GM23338 (cell line): ENCODE data around the gene SLC44A1. TPM values are rescaled to one million over a fixed set of nuclear protein-coding genes. Genes with fewer than 3 reads are reported as not detected.

Source experiments
- ATAC-seq: fragments of 200-7000 bp; cut with Tn5 transposase; 3 replicates; pipeline ENCODE4 v1.9.1; 2020
- DNase-seq: peaks from one replicate; pipeline ENCODE4 v3.0.0-alpha.2; 2015; ENCODE audit warnings: low spot score
- H2AFZ ChIP-seq: fragments of 200-600 bp; sonication (generic); 2 replicates; pipeline ENCODE4 v1.8.0; 2016; ENCODE audit warnings: antibody characterized with exemption, mild to moderate bottlenecking, moderate library complexity
- H3F3A ChIP-seq: fragments of 200-600 bp; sonication (generic); replicated peaks from 2 replicates; pipeline ENCODE4 v1.8.0; 2017; ENCODE audit warnings: antibody characterized with exemption, mixed run types, low read depth
- H3K27ac ChIP-seq: fragments of 200-600 bp; sonication (generic); 2 replicates; pipeline ENCODE4 v1.6.1; 2016; ENCODE audit warnings: low read depth
- H3K27me3 ChIP-seq: fragments of 200-600 bp; sonication (generic); 2 replicates; pipeline ENCODE4 v1.8.0; 2016; ENCODE audit warnings: mild to moderate bottlenecking, mixed run types, moderate library complexity; ENCODE audit not compliant: insufficient read depth
- H3K36me3 ChIP-seq: fragments of 200-600 bp; sonication (generic); 2 replicates; pipeline ENCODE4 v1.8.0; 2016; ENCODE audit warnings: mild to moderate bottlenecking; ENCODE audit not compliant: insufficient read depth
- H3K4me1 ChIP-seq: fragments of 200-600 bp; sonication (generic); 2 replicates; pipeline ENCODE4 v1.8.0; 2016; ENCODE audit warnings: mild to moderate bottlenecking, moderate library complexity; ENCODE audit not compliant: insufficient read depth
- H3K4me2 ChIP-seq: fragments of 200-600 bp; sonication (generic); 2 replicates; pipeline ENCODE4 v1.7.1; 2017; ENCODE audit warnings: mixed run types
- H3K4me3 ChIP-seq: fragments of 200-600 bp; sonication (generic); 2 replicates; pipeline ENCODE4 v1.6.1; 2016; ENCODE audit warnings: mixed run types
- H3K79me2 ChIP-seq: fragments of 200-600 bp; sonication (generic); replicated peaks from 2 replicates; pipeline ENCODE4 v1.8.0; 2017; ENCODE audit warnings: mild to moderate bottlenecking; ENCODE audit not compliant: insufficient read depth
- H3K9me2 ChIP-seq: fragments of 200-600 bp; sonication (generic); 2 replicates; pipeline ENCODE4 v1.8.0; 2017; ENCODE audit not compliant: insufficient read depth
- H4K20me1 ChIP-seq: fragments of 200-600 bp; sonication (generic); replicated peaks from 2 replicates; pipeline ENCODE4 v1.8.0; 2017; ENCODE audit warnings: mild to moderate bottlenecking; ENCODE audit not compliant: insufficient read depth
- H3K27ac Mint-ChIP-seq: 2 replicates; pipeline ENCODE4 v1.8.0; 2020; ENCODE audit warnings: inconsistent platforms, mild to moderate bottlenecking, moderate library complexity, mixed read lengths
- H3K27me3 Mint-ChIP-seq: 3 replicates; pipeline ENCODE4 v1.8.0; 2022; ENCODE audit warnings: low read depth, mild to moderate bottlenecking, moderate library complexity, mixed read lengths, inconsistent platforms; ENCODE audit not compliant: insufficient read depth, poor library complexity
- H3K36me3 Mint-ChIP-seq: 3 replicates; pipeline ENCODE4 v1.8.0; 2021; ENCODE audit warnings: low read depth, mild to moderate bottlenecking, inconsistent platforms, moderate library complexity, mixed read lengths
- H3K4me1 Mint-ChIP-seq: 3 replicates; pipeline ENCODE4 v1.8.0; 2020; ENCODE audit warnings: mild to moderate bottlenecking, inconsistent platforms, mixed read lengths
- H3K4me3 Mint-ChIP-seq: 3 replicates; pipeline ENCODE4 v1.8.0; 2021; ENCODE audit warnings: moderate library complexity, mild to moderate bottlenecking, inconsistent platforms, mixed read lengths
- H3K9me3 Mint-ChIP-seq: 3 replicates; pipeline ENCODE4 v1.8.0; 2020; ENCODE audit warnings: moderate library complexity, mild to moderate bottlenecking, inconsistent platforms, mixed read lengths
- CTCF ChIP-seq, 2 experiments: fragments of 200-600 bp in 1 of 2; sonication (generic) in 1 of 2; conservative IDR thresholded peaks; 2 replicates each; pipeline versions ENCODE4 v1.5.1 to v1.6.1; 2016 to 2017; ENCODE audit warnings: antibody characterized with exemption in 2 of 2, low read depth in 2 of 2, mild to moderate bottlenecking in 2 of 2, moderate library complexity in 1 of 2
- EZH2 ChIP-seq: fragments of 200-600 bp; sonication (generic); IDR thresholded peaks from one replicate; pipeline ENCODE4 v1.8.0; 2017; ENCODE audit warnings: antibody characterized with exemption, mild to moderate bottlenecking, low read depth; ENCODE audit not compliant: unreplicated experiment
- EZH2phosphoT487 ChIP-seq: fragments of 200-600 bp; sonication (generic); IDR thresholded peaks from one replicate; pipeline ENCODE4 v1.8.1; 2018; ENCODE audit warnings: antibody characterized with exemption; ENCODE audit not compliant: unreplicated experiment
- NANOG ChIP-seq: IDR thresholded peaks from 2 replicates; pipeline ENCODE4 v1.6.1; 2016; ENCODE audit warnings: antibody characterized with exemption, borderline replicate concordance
- STAT1 ChIP-seq: IDR thresholded peaks from one replicate; pipeline ENCODE4 v1.6.1; 2016; ENCODE audit warnings: antibody characterized with exemption; ENCODE audit not compliant: unreplicated experiment
- ZNF114 ChIP-seq: fragments of 250-450 bp; sonication (Bioruptor Pico); IDR thresholded peaks from 2 replicates; pipeline ENCODE4 v1.5.0; 2020; ENCODE audit warnings: mild to moderate bottlenecking, moderate library complexity
- ZNF331 ChIP-seq: fragments of 250-450 bp; sonication (Bioruptor Pico); IDR thresholded peaks from 2 replicates; pipeline ENCODE4 v1.5.0; 2020; ENCODE audit warnings: low read depth, mild to moderate bottlenecking, moderate library complexity
- ZNF462 ChIP-seq: fragments of 250-450 bp; sonication (Bioruptor Pico); IDR thresholded peaks from 2 replicates; pipeline ENCODE4 v1.5.0; 2020; ENCODE audit warnings: mild to moderate bottlenecking, moderate library complexity
- polyA plus RNA-seq: library from polyadenylated mRNA; unstranded; fragments of >200 nt; fragmentation: Nextera tagmentation; extraction: Ambion mirVana; gene quantifications from 2 replicates; pipeline ENCODE4 v1.2.1, GENCODE V29; 2016
- total RNA-seq: library from RNA; depleted of rRNA; stranded (reverse); fragments of >200 nt; shearing (Covaris generic); gene quantifications from 2 replicates; pipeline ENCODE4 v1.2.3, GENCODE V29; 2014

Gene SLC44A1
- total and polyA plus RNA-seq, 2 experiments from 2014 or later = 14.9 to 75.0 TPM

GRCh38 chr9:105359892-105360291, 115.4 kb downstream of the SLC44A1 start (continued):
- TF ChIP-seq ZNF462 (CRISPR knock-in tag) = no peak
- no peak for TF ChIP-seq STAT1
- no peak for TF ChIP-seq NANOG
- TF ChIP-seq EZH2 = no peak
- TF ChIP-seq ZNF114 (CRISPR knock-in tag) = no peak
- no peak for TF ChIP-seq ZNF331
- TF ChIP-seq EZH2phosphoT487 = no peak

GRCh38 chr9:105360344-105360743, 115.9 kb downstream of the SLC44A1 start:
- Mint-ChIP-seq H3K9me3 (no peaks in the 10 kb centered on the region), H3K4me1 (peaks cover 4% of the 10 kb centered on the region; the same call in 2 of the 3 replicates), H3K27ac (no peak overlapping the region), H3K36me3 (peaks cover 21% of the 10 kb centered on the region; the same call in 2 of the 3 replicates), H3K27me3 (no peaks in the 10 kb centered on the region), H3K4me3 (no peak overlapping the region)
- Histone ChIP-seq H2AFZ (no peak overlapping the region), H3F3A (no peaks in the 10 kb centered on the region), H3K4me2 (no peak overlapping the region), H3K27me3 (no peaks in the 10 kb centered on the region), H3K27ac (no peak overlapping the region), H3K4me1 (no peaks in the 10 kb centered on the region), H3K36me3 (no peaks in the 10 kb centered on the region), H3K79me2 (no peaks in the 10 kb centered on the region), H4K20me1 (no peaks in the 10 kb centered on the region), H3K4me3 (no peak overlapping the region), H3K9me2 (no peaks in the 10 kb centered on the region)
- no peak for DNase-seq
- 0 out of 4 replicates have a peak, but pooled peaks of 1 of the 2 experiments have one; percentile 31 for TF ChIP-seq CTCF (conservative IDR thresholded peaks at IDR 0.05; ENCODE audit: low read depth in 2 of 2)
- TF ChIP-seq ZNF114 (CRISPR knock-in tag) = no peak
- ATAC-seq = peak; percentile 57
